NCI-H2227 (cell line): Measurements from ENCODE around the gene RILPL1.
"Not testable (repeated sequence)": the region's sequence is repeated elsewhere in the genome, so short reads cannot be mapped to it uniquely, and the experiment has no call there.

Experiments used
- DNase-seq: peaks from one replicate; lab custom pipeline; 2025; ENCODE audit not compliant: unreplicated experiment; lab: John Stamatoyannopoulos, UW

Gene RILPL1

GRCh38 chr12:123431951-123432817, 101.3 kb downstream of the RILPL1 start:
- not testable (repeated sequence) for DNase-seq

- DNase-seq: not testable (repeated sequence)
These were observed 104.4 kb downstream of the RILPL1 start for GRCh38 chr12:123429101-123429500.

- no peak for DNase-seq
These were observed 104.9 kb downstream of the RILPL1 start for GRCh38 chr12:123428591-123428990.

GRCh38 chr12:123427036-123427769, 106.3 kb downstream of the RILPL1 start:
- no peak for DNase-seq

GRCh38 chr12:123421314-123421713, 112.2 kb downstream of the RILPL1 start:
- no peak for DNase-seq
